GM21576 (cell line): ENCODE data around the gene ESD.
"Not testable (repeated sequence)": the region's sequence is repeated elsewhere in the genome, so short reads cannot be mapped to it uniquely, and the experiment has no call there.

Source experiments
- ATAC-seq: cut with Tn5 transposase; IDR thresholded peaks from one replicate; pipeline ENCODE4 v1.9.1; 2021; ENCODE audit warnings: mild to moderate bottlenecking, moderate library complexity; ENCODE audit not compliant: unreplicated experiment

The ESD gene

GRCh38 chr13:46796515-46797474 is at the start of gene ESD:
TSS of gene ESD (minus strand) at chr13:46797161. CDS start at chr13:46791413, 5,748 bp downstream.
- peak; percentile 87 for ATAC-seq

DNA sequence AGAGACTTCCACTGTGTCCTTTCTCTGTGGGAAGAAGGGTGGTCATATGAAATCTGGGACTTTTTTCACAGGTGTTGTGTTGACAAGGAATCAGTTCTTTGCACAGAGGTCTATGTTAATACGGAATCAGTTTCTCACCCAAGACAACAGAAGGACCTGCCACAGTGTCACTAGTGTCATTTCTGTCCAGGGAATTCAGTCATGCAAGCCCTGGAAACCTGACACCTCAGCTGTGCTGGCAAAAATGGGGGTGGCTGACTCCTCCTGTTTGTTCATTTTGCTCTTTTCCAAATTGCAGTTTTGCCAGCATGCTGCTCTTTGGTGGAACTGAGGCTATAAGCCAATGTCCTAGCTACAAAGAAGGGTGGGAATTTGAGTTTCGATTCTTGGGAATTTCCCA is 49.8 kb upstream of the ESD start:
- no peak for ATAC-seq

DNA sequence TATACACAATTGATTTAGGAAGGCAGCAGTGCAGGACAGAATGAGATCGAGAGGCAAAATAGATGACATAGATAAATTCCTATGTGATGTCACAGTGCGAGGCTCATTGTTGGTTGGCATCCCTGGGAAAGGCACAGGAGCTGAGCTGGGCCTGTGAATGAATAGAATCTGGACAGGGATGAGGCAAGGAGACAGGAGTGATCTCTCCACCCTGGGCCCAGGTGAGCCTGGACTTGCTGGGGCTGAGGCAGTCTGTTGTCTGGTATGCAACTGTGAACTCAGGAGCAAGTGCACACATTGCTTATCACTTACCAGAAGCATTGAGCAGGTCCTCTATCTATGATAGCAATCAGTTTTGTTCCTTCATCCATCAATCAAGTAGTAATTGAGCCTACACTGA is 48.2 kb upstream of the ESD start:
- no peak for ATAC-seq

DNA sequence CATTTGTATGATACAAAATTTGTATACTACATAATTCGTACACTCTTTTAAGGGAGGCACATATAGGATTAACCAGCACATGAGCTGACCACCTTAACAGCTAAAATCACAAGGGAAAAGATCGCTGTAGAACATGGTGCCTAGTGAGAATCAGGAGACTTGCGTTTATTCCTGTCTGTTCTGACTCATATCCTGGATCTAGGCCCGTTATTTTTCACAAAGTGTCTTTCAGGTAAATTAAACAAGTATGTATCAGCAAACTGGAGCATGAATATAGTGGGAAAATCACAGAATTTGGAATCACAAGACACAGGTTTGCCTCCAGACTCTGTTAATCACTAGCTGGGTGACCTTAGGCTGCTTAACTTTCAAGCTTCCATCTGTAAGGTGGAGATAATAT is 47.5 kb upstream of the ESD start:
- ATAC-seq: no peak

DNA sequence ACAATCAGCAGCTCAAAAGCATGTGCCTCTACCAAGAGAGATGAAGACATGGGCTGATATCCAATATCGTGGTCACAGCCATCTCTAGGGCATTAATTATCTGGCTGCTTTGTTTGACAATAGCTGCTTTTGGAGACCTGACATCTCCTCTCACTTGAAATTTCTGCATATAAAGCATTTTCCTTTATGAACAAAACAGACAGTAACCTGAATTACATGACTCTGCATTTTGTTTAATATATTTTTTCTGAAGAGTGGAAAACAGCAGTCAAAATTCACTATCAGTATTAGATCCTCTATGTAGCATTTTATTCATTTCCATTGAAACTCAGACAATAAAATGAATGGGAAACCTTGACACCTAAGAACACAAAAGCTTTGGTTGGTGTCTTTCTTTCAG is 42.4 kb upstream of the ESD start:
- ATAC-seq: no peak

- no peak for ATAC-seq
These were observed 37.7 kb upstream of the ESD start for GRCh38 chr13:46834657-46835056.

GRCh38 chr13:46831588-46832194 is 34.7 kb upstream of the ESD start:
- ATAC-seq: no peak

DNA sequence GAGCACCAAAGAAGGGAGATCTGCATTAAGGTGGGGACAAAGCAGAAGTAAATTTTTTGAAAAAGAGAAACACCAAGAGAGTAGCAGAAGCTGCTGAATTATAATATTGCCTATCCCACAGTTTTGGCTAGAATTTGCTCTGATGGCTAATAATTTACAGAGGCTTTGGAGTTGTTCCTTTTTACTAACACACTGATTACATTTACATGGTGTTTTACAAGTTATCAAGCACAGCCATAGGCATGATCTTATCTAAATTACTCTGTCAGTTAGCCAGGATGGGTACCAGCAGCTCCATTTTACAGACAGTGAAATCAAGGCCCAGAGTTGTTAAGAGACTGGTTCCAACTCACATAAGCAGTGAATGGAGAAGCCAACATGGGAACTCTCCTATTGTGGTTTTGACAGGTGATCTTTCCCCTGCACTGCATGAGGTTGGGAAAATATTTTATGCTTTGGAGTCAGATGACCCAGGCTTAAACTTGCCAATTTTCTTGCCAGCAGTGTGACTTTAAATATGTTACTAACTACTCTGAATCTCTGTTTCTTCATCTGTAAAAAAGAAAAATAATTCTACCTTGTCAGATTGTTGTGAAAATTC is 33.5 kb upstream of the ESD start:
- no peak for ATAC-seq

DNA sequence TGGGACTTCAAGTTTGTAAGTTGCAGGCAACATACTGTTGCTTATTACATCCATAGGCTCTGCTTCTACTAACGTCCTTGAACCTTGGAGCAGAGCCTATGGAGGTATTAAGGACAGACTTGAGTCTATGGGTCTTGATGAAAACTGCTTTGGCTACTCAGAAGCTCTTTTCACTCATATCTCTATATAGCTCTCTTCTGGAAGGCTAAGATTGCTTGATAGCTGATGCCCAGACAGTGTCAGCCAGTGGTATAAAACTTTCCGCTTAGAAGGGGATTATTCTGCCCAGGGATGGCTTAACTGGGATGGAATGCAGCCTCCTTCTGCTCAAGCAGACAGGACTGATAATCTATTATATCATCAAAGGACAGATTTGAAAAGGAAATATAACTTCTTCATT is 25.6 kb upstream of the ESD start:
- no peak for ATAC-seq

GRCh38 chr13:46817838-46818476 is 21.0 kb upstream of the ESD start:
- no peak for ATAC-seq

DNA sequence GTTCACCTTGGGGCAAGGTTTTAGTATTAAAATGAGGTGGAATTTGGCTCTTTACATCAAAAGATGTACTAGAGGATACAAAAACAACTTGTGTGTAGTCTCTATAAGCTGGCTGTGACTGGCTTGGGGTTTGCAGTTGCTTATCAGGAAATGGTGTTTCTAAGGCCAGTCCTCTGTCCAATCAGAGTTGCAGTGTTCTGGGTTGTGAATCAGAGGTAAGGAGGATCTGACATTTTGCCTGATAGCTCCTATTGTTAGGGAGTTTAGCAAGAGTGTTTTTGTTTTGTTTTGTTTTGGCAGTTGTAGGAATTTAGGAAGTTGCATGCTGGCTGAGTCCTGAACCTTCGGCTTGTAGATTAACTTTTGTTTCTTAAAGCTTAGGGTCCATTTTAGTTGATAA is 20.1 kb upstream of the ESD start:
- no peak for ATAC-seq

GRCh38 chr13:46816371-46816770 is 19.4 kb upstream of the ESD start:
- ATAC-seq: no peak

DNA sequence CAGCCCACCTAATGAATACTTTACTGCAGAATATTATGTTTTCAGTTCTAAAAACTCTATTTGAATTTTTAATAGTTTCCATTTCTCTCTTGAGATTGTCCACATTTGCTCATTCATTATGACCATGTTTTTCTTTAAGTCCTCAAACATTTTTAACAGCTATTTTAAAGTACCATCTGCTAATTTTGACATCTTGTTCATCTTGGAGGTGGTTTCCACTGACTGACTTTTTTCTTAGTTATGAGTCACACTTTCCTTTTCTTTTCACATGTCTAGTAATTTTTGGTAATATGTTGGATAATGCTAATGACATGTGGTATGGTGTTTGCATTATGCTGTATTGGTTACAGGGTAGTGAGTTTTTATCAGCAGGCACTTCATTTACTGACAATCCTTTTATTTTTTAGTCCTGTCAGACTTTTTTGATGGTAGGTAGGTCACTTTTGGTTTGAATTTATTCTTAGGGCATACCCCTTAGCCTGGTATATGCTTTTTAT is 15.4 kb upstream of the ESD start:
- no peak for ATAC-seq

GRCh38 chr13:46810440-46810839 is 13.5 kb upstream of the ESD start:
- no peak for ATAC-seq

GRCh38 chr13:46804921-46805320 is 8.0 kb upstream of the ESD start:
- not testable (repeated sequence) for ATAC-seq

- no peak for ATAC-seq
These were observed 7.4 kb upstream of the ESD start for GRCh38 chr13:46804391-46804815.

- ATAC-seq: no peak
These were observed 6.6 kb upstream of the ESD start for GRCh38 chr13:46803586-46803985.

DNA sequence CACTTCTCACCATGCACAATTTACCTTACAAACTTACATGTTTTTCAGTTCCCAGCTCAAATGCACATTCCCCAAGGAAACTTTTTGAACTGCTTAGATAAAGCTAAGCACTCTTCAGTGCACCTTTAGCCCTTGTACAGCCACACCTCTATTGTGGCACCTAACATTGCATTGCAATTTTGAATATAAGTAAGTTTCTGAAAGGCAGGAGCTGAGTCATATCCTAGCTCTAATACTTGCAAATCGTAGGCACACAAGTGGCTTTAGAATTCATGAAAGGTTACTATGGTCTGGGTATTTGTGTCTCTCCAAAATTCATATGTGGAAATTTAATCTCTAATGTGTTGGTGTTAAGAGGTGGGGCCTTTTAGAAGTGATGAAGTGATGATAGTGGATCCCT is 4.9 kb upstream of the ESD start:
- no peak for ATAC-seq

- ATAC-seq: no peak
These were observed 2.2 kb upstream of the ESD start for GRCh38 chr13:46799139-46799538.

- no peak for ATAC-seq
These were observed 708 bp upstream of the ESD start for GRCh38 chr13:46797501-46798237.

- ATAC-seq: no peak
These were observed 839 bp downstream of the ESD start for GRCh38 chr13:46796129-46796514.
